IPS DF 4.7 (cell line): ENCODE data around the gene VSIR.

Source experiments
- DNase-seq: peaks from one replicate; pipeline ENCODE4 v3.0.0-alpha.2; 2013; ENCODE audit warnings: low spot score; ENCODE audit errors: extremely low read depth

Gene VSIR

DNA sequence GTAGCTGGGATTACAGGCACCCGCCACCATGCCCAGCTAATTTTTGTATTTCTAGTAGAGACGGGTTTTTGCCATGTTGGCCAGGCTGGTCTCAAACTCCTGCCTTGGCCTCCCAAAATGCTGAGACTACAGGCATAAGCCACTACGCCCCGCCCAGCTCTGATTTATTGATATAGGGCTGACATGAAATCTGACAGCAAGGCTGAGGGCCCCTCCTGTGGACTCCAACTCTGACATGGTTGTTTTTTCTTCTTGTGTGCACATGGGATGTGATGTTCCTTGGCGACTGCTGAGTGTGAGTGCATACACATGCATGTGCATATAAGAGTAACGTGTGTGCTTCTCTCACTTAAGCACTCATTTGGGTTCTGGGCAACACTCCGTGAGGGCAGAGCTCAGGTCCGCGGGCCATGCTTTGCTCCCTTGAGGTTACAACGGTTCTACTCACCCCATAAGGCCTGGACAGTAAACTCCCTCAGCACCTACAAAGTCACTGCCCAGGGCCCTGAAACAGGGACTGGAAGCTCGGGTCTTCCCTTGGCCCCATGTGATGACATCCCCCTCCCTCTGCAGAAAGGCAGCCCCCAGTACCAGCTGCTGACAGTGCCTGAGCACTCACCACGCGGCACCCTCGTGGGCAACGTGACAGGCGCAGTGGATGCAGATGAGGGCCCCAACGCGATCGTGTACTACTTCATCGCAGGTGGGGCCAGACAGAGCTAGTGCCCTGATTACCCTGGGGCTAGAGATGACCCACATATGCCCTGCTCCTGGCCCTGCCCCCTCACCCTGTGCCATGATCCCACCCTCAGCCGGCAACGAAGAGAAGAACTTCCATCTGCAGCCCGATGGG, 33.6 kb upstream of the VSIR start:
- no peak for DNase-seq

DNA sequence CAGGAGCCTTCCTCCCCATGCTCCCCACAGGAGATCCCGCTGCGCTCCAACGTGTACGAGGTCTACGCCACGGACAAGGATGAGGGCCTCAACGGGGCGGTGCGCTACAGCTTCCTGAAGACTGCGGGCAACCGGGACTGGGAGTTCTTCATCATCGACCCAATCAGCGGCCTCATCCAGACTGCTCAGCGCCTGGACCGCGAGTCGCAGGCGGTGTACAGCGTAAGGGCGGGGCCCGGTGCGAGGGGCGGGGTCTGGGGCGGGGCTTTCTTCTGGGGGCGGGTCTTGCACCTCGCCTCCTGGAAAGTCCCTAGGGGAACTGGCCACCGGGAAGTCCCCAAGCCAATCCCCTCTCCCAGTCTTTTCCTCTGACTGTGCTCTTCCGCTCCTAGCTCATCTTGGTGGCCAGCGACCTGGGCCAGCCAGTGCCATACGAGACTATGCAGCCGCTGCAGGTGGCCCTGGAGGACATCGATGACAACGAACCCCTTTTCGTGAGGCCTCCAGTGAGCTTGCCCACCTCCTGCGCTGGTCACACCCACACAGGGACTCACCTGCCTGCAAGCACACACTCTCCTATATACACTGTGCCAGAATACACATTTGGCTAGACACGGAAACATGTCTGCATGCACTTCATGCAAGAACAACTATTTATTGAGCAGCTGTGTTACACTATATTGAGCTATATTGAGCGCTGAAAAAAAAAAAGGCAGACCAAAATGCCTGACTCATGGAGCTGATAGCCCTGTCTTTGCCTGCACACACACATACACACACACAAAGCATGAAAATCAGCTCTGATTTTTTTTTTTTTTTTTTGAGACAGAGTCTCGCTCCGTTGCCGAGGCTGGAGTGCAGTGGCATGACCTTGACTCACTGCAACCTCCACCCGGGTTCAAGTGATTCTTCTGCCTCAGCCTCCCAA, 32.7 kb upstream of the VSIR start:
- DNase-seq: no peak

DNA sequence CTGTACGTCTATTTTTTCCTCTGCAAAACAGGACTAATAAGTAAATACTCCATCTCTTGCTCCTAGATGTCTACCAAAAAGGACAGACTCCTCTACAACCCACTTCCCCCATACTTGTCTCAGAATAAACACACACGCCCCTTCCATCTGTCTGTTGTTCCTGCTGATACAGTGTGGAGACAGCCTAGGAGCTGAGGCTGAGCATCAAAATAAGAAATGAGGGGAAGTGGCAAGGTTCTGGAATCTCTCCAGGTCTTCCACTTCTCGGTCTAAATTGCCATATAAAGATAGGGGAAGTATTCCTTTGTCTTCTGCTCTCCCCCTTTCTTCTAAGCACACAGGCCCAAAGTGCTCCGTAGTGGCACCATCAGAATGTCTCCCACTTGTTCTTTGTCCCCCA, 30.8 kb upstream of the VSIR start:
- no peak for DNase-seq

DNA sequence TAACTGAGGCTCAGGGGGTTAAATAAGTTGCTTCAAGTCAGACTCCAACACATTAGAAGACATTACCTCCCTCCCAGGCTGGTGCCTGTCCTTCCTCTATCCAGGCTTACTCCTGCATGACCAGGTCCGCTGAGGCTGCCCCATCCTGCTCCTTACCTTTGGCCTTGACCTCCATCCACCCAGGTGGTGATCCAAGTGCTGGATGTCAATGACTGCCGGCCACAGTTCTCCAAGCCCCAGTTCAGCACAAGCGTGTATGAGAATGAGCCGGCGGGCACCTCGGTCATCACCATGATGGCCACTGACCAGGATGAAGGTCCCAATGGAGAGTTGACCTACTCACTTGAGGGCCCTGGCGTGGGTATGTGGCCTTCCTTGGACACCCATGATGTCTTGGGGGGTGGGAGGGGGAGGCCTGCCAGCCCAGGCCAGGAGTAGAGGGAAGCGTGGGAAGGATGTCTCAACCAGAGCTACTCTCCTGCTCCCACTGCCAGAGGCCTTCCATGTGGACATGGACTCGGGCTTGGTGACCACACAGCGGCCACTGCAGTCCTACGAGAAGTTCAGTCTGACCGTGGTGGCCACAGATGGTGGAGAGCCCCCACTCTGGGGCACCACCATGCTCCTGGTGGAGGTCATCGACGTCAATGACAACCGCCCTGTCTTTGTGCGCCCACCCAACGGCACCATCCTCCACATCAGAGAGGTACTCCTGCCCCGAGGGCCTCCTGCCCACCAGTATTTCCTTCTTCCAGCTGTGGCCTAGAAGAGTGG, 29.6 kb upstream of the VSIR start:
- no peak for DNase-seq

DNA sequence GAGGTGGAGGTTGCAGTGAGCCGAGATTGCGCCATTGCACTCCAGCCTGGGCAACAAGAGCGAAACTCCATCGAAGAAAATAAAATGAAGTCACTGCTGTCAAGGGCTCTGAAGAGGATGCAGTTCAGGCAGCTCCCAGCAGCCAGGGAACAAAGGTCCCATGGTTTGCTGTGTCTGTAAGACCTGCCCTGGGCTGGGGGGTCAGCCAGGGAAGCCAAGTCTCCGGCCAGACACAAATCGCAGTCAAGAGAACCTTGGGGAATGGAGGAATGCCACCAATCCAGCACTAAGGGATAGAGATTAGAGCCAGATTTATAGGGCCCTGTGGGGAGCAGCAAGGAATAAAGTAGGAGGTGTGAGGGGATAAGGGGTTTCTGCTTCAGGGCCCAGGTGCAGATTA, 28.9 kb upstream of the VSIR start:
- no peak for DNase-seq

DNA sequence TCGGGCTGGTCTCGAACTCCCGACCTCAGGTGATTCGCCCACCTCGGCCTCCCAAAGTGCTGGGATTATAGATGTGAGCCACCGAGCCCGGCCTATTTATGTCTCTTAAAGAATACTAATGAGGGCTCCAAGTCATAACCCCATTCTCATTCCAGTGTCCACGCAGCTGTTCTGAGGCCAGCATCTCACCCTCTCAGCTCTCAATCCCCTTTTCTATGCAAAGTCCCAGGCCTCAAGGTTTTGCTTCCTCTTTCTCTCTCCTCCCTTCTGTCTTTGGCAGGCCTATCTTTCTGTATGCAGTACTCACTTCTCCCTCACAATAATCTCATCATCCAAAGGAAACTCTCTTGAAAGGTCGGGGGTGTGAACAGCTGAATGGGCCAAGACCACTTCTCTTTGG, 28.0 kb upstream of the VSIR start:
- no peak for DNase-seq

DNA sequence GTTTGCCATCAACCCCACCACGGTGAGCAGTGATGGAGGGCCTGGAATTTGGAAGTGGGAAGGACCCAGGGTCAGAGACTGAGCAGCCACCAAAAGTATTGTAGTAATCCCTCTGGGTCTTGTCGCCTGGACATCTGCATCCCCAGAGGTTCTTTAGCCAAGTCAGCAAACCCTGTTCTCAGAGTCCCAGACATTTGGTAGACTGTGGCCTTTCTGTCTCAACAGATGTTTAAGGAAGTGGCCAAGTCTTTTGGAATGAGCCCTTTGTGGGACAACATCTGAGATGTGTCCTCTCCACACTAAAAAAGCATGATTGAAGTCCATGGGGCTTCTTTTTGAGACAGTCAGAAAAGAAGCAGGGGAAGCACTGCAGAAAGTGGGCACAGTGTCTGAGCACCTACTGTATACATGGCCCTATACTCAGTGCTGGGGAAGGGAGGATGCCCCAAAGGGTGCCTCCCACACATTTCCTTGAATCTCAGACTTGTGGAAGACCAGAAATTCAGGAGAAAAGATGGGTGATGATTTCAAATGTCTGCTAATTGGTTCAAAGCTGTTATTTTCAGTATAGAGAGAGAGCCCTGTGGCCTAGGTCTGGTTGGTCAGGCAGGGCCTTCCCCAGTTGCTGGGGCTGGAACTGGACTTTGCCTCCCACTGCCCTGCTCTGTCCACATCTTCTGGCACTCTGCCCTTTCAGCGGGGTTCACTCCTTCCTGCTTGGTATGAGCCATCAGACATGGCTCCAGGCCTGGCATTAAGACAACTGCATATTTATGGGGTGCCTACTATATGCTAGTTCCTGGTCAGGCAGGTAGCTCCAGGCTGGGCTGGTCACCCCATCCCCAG, 26.5 kb upstream of the VSIR start:
- no peak for DNase-seq

DNA sequence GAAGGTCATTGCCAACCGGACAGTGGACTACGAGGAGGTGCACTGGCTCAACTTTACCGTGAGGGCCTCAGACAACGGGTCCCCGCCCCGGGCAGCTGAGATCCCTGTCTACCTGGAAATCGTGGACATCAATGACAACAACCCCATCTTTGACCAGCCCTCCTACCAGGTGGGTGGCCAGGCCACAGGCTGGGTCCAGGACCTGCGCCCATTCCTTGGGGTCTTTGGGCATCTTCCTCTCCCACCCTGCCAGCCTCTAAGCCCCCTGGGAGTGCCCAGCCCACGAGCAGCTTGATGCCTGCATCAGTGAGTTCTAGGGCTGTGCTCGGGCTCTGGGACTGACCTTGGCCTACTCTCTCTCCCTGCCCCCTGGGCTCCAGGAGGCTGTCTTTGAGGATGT, 25.8 kb upstream of the VSIR start:
- DNase-seq: no peak

DNA sequence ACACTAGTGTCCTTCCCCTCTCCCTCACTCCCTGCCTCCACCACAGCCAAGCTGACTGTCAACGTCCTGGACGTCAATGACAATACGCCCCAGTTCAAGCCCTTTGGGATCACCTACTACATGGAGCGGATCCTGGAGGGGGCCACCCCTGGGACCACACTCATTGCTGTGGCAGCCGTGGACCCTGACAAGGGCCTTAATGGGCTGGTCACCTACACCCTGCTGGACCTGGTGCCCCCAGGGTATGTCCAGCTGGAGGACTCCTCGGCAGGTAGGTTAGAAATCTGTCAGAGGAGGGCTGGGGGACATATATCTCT, 24.9 kb upstream of the VSIR start:
- no peak for DNase-seq

DNA sequence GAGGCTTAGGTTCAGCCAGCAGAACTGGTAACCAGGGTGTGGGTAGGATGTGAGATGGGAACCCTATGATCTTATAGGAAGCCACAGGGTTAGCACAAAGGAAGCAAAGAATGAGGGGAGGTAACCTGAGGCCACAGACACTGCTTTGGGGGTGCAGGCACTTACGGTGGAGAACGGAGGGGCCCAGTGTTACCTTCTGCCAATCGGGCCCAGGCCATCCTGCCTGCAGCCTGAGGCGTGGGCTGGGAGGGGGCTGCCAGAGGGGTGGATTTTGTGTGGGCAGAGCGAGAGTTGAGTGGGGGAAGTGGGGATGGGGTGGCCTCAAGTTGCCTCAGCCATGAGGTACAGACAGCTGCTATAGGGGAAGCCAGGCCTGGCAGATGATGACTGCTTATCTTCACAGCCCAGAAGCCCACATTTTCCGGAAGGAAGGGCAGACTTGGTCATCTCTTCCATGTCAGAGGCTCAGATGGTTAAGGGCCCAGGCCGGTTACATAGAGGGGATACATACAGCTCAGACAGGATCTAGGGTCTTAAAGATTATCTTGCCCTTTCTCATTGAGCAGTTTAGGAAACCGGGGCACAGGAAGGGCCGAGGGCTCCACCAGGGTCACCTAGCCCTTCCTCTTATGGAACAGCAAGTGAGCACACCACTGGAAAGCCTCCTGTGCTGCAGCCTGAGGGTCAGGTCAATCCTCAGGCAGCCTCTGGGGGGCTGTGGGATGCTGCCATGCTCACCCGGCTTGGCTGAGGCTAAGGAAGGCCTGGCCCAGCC, 24.4 kb upstream of the VSIR start:
- no peak for DNase-seq

DNA sequence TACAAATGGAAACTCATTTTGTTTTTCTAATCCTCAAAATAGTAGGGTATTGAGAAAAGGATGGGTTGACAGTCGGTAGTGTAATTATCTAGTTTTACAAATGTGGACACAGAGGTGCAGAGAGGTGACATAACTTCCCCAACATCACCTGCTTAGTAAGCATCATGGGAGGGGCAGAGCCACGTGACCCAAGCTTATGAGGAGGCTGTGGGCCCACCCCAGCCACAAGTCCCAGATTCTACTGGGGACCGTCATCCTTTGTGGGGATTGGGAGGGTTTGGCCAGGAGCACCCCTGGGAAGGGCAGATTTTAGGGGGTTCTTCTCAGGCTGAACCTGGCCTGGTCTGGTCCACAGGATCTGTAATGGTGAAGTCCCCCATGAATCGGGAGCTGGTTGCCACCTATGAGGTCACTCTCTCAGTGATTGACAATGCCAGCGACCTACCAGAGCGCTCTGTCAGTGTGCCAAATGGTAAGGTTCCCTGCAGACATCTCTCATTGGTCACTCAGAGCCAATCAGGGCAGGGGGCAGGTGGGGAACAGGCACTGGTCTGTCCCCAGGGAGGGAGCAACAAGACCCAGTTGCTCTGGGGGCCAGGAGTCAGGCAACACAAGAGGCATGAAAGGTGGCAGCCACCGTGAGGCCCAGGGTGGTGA, 23.6 kb upstream of the VSIR start:
- no peak for DNase-seq

DNA sequence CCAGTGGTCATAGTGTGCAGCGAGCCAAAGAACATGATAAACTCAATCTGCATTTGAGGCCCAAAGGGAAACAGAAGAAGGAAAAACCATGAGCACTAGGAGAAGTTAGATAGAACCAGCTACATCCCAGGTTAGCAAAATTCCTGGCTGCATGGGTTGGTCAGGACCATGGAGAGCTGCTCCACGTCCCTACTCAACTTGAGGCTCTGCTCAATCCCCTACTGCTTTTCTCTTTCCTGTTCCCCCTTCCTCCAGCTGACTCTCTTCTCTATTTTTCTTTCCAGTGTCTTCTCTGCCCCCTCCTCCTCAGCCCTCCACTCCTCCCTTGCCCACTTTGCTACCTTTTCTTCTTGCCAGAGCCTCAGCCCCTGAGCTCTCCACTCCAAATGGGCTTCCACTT, 21.9 kb upstream of the VSIR start:
- DNase-seq: no peak

DNA sequence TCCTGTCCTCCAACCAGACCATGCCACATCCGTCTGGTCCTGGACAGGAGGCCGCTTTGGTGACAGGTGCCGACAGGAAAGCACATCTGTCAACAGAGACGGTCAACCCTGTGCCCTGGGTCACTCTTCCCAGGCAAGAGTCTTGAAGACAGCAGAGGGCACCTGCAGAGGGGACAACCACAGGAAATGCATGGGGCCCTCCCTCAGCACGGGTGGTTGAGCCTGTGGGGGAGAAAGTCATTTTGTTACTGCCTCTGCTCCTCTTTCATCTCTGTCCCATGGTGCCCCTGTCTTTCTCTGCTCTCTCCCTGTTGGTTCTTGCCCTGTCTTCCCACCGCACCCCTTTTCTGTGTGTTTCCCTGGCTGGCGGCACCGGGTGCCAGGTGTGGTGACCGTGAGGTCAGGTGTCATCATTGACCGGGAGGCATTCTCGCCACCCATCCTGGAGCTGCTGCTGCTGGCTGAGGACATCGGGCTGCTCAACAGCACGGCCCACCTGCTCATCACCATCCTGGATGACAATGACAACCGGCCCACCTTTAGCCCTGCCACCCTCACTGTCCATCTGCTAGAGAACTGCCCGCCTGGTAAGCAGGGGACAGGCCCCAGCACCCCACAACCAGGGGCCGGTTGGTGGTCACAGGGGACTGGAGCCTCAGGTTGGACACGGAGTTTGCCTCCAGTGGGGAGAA, 17.6 kb upstream of the VSIR start:
- no peak for DNase-seq

DNA sequence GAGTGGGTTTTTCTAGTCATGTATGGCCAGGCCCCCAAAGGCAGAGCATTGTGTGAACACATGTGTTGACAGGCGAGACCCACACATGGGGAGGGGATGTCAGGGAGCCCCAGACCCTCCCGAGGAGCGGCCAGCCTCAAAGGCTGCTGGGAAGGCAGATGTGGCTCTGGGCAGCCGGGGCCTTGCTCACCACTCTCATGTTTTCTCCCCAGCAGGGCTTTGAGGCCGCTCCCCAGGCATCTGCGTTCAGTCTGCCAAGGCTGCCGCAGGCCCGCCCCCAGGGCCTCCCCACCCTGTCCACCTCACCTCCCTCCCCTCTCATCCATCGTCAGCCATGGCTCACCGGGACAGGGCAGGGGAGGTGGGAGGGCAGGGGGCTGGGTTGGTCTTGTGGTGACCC, 16.6 kb upstream of the VSIR start:
- DNase-seq: no peak

DNA sequence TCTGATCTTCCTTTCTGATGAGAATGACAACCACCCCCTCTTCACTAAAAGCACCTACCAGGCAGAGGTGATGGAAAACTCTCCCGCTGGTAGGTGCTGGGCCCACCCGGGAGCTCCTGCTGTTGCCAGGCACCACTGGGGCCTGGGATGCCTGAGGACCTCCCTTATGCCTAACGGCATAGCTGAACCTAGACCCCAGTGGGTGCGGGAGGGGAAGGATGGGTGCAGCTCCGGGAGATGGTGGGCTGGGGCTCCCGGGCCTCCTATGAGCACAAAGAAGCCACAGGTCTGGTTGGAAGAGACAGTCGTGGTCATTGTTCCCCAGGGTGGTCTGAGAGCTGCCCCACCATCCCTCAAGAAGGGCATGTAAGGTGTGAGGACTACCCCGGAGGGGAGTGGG, 15.6 kb upstream of the VSIR start:
- DNase-seq: no peak

DNA sequence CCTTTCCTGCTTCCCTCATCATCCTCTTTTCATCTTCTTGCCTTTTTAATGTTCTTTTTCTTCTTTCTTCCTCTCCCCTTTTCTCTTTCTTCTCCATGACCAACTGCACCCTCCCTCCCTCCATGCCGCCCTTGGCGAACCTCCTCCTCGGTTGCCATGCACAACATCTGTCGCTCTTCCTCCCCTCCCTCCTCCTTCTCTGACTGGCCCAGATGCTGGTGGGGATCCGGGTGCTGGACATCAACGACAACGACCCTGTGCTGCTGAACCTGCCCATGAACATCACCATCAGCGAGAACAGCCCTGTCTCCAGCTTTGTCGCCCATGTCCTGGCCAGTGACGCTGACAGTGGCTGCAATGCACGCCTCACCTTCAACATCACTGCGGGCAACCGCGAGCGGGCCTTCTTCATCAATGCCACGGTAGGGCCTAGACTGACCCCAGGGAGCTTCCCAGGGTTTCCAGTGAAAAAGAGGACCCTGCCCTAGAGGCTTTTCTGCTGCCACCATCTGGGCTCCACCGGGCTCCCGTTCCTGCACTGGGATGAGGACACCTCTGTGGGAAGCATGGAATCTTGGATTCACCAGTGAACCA, 11.5 kb upstream of the VSIR start:
- no peak for DNase-seq

DNA sequence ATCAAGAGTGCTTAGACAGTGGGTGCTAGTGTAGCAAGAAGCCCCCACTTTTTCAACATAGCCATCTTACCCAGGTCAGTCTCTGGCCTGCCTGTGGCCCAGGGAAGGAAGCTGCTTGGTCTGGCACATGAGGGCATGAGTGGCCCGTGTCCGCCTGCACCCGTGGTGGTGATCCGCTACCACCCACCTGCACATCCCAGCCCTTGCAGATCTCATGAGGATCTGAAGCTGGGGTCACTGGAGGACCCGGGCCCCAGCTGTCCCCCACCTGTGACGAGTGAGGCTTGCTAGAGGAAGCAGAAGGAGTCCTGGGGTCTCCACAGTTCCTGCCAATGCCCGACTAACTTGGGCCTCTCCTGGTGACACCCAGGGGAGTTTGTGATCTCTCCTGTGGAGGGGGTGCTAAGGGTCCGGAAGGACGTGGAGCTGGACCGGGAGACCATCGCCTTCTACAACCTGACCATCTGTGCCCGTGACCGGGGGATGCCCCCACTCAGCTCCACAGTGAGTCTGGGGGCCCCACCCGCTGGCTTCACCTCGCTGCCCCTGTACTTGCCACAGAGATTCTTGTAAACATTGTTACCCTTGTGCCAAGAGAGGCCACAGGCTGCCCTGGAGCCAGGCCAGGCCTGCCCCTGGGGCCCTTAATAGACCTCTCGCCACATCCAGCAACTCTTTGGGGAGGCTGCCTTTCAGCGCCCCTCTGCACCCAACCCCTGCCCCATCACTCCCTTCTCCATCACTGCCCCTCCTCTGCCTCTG, 10.8 kb upstream of the VSIR start:
- DNase-seq: no peak

DNA sequence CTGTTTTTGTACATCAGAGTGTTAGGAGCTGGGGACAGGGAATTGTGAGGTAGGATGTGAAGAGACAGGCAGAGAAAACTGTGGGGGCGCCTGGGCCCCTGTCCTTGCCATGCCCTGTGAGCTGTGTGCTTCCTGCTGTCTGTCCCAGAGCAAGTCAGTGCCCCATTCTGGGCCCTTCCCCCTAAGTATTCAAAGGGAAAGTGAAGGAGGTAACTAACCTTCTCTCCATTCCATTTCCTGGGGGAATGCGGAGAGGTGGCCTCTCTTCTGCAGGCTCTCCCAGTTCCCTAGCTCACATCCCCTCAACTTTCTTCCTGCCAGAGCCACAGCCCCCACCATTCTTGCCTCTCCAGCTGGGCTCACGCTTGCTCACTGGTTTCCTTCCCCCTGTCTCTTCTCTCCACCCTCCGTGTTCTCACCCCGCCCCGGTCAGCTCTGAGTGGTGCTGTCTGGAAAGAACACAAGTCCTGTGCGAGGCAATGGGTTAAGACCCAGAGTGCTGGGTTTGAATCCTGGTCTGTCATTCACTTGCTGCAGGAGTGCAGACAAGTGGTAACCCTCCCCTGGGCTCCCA, 9.7 kb upstream of the VSIR start:
- DNase-seq: no peak
